Measurements from ENCODE around the gene PMIS2.
"Not testable (repeated sequence)": the region's sequence is repeated elsewhere in the genome, so short reads cannot be mapped to it uniquely, and the experiment has no call there.

PMIS2 gene

DNA sequence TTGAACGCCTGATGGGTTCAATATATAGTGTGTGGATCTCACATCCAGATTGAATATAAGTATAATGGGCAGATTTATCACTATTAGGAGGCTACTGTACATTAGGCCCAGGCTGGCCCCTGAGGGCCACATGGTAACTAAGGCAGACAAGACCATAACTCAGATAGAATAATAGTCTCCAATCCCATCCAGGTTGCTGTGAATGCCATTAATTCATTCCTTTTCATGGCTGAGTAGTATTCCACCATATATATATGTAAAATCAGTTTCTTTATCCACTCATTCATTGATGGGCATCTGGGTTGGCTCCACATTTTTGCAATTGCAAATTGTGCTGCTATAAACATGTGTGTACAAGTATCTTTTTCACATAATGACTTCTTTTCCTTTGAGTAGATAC lies 8.1 kb upstream of the PMIS2 start:
- no peak for DNase-seq (ENCODE audit: extremely low spot score, insufficient read length, low read depth)
- FAIRE-seq = no peak

GRCh38 chr19:35578707-35579106 lies 7.3 kb upstream of the PMIS2 start:
- DNase-seq (ENCODE audit: extremely low spot score, insufficient read length, low read depth) (no peak), FAIRE-seq (no peak)

- DNase-seq (ENCODE audit: extremely low spot score, insufficient read length, low read depth) (no peak), FAIRE-seq (no peak)
These were observed 3.2 kb upstream of the PMIS2 start for GRCh38 chr19:35582760-35583159.

DNA sequence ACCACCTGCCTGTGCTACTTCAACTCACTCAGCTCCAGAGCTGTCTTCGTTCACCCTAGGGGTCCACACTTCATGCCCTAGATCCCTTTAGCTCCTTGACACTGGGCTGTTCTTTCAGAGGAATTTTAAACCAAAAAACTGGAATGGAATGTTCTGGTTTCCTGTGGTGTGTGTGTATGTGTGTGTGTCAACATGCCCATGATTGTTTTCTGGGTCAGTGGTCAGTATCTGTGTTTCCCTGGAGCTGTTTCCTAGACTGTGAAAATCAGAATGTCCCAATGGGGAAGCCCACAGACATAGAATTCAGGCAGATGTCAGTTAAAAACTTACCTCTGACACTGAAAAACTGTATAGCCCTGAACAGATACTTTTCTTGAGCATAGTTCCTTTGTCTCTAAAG lies 1.3 kb downstream of the PMIS2 start:
- FAIRE-seq (no peak), DNase-seq (ENCODE audit: extremely low spot score, insufficient read length, low read depth) (no peak)

- FAIRE-seq = no peak
- no peak for DNase-seq (ENCODE audit: extremely low spot score, insufficient read length, low read depth)
These were observed 4.9 kb downstream of the PMIS2 start for GRCh38 chr19:35590875-35591274.

DNA sequence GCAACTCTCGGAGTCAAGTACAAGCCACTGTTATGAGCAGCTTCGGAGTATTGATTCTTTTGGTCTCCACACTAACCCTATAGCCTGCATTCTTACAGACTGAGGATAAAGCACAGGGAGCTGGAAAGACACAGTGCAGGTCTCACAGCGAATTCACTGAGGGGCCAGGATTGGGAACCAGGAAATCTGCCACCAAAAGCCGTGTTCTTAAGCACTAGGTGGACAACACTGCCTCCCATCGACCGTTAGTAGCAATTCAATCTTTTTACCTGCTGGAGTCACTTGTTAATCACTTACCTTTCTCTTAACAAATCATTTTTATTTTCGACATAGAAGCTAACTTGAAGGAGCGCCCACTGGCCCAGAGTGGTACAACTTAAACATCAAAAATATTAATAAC lies 6.3 kb downstream of the PMIS2 start:
- FAIRE-seq (peak; percentile 81), DNase-seq (ENCODE audit: extremely low spot score, insufficient read length, low read depth) (no peak)

- DNase-seq (ENCODE audit: extremely low spot score, insufficient read length, low read depth); FAIRE-seq: not testable (repeated sequence)
These were observed 9.1 kb downstream of the PMIS2 start for GRCh38 chr19:35595026-35595425.

DNA sequence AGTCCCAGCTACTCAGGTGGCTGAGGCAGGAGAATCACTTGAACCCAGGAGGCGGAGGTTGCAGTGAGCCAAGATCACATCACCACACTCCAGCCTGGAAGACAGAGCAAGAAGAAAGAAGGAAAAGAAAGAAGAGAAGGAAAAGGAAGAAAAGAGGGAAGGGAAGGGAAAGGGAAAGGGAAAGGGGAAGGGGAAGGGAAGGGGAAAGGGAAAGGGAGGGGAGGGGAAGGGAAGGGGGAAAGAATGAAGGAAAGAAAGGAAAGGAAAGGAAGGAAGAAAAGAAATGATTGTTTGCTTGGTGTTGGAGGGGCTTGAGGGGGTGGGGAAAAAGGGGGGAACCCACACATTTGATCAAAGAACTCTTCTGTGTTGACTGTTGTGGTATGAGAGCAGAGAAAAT lies 10.0 kb downstream of the PMIS2 start:
- DNase-seq (ENCODE audit: extremely low spot score, insufficient read length, low read depth) (no peak), FAIRE-seq (no peak)

- DNase-seq (ENCODE audit: extremely low spot score, insufficient read length, low read depth) (peak; percentile 69), FAIRE-seq (peak; percentile 89)
These were observed 10.5 kb downstream of the PMIS2 start for GRCh38 chr19:35596366-35596999.

GRCh38 chr19:35601971-35602370 lies 16.0 kb downstream of the PMIS2 start:
- no peak for FAIRE-seq
- no peak for DNase-seq (ENCODE audit: extremely low spot score, insufficient read length, low read depth)

DNA sequence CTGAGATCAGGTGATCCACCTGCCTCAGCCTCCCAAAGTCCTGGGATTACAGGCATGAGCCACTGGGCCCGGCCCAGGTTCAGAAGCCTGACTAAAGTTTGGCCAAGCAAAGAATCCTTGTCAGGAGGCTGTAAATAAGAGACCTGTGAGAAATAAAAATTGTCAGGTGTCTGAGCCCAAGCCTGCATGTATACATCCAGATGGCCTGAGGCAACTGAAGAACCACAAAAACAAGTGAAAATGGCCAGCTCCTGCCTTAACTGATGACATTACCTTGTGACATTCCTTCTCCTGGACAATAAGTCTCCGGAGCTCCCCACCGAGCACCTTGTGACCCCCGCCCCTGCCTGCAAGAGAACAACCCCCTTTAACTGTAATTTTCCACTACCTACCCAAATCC lies 18.5 kb downstream of the PMIS2 start:
- not testable (repeated sequence) for FAIRE-seq; DNase-seq (ENCODE audit: extremely low spot score, insufficient read length, low read depth)

DNA sequence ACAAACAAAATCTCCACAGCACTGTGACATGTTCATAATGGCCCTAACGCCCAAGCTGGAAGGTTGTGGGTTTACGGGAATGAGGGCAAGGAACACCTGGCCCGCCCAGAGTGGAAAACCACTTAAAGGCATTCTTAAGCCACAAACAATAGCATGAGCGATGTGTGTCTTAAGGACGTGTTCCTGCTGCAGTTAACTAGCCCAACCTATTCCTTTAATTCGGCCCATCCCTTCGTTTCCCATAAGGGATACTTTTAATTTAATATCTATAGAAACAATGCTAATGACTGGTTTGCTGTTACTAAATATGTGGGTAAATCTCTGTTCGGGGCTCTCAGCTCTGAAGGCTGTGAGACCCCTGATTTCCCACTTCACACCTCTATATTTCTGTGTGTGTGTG lies 21.2 kb downstream of the PMIS2 start:
- not testable (repeated sequence) for DNase-seq (ENCODE audit: extremely low spot score, insufficient read length, low read depth); FAIRE-seq

- FAIRE-seq = no peak
- DNase-seq (ENCODE audit: extremely low spot score, insufficient read length, low read depth) = no peak
These were observed 21.7 kb downstream of the PMIS2 start for GRCh38 chr19:35607661-35608060.

- DNase-seq (ENCODE audit: extremely low spot score, insufficient read length, low read depth) (no peak), FAIRE-seq (peak; percentile 60)
These were observed 22.3 kb downstream of the PMIS2 start for GRCh38 chr19:35608251-35608650.

GRCh38 chr19:35609851-35610353 lies 23.9 kb downstream of the PMIS2 start:
- FAIRE-seq = peak; percentile 86

DNA sequence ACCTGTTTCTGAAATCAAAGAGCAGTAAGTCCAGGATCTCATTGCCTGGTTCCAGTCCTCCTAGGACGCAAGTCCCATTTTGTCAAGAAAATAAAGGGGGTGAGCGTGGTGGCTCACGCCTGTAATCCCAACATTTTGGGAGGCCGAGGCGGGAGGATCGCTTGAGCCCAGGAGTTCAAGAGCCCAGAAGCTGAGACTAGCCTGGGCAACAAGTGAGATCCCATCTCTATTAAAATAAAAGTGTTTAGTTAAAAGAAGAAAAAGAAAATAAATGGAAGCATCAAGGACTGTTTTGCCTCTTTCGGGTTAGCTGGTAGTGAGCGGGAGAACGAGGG lies 26.2 kb downstream of the PMIS2 start:
- no peak for DNase-seq (ENCODE audit: extremely low spot score, insufficient read length, low read depth)
- FAIRE-seq = no peak

More at GRCh38 chr19:35609851-35610353, 23.9 kb downstream of the PMIS2 start:
- DNase-seq (ENCODE audit: extremely low spot score, insufficient read length, low read depth) = no peak

GRCh38 chr19:35612559-35613321 lies 26.8 kb downstream of the PMIS2 start, which contains the start of gene HAUS5:
Gene HAUS5, plus strand, starts transcription at chr19:35612735. Its CDS starts 60 bp downstream, at chr19:35612795.
- DNase-seq (ENCODE audit: extremely low spot score, insufficient read length, low read depth) = peak; percentile 95
- peak; percentile 98 for FAIRE-seq

DNA sequence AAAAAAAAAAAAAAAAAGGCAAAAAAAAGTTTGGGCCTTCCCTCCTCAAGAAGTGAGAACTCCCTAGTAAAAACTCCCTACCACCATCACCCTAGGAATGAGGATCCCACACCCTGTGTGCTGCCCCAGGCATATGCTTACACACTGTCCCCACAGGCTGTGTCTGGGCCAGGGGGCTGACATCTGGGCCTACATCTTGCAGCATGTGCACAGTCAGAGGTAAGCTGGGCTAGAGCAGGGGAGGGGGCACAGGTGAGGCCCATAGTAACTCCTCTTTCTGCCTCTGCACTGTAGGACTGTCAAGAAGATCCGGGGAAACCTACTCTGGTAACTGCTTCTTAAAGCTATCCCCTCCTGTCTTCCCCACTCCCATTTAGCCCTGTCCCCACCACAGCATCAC lies 27.6 kb downstream of the PMIS2 start:
- FAIRE-seq = no peak
- DNase-seq (ENCODE audit: extremely low spot score, insufficient read length, low read depth) = no peak

DNA sequence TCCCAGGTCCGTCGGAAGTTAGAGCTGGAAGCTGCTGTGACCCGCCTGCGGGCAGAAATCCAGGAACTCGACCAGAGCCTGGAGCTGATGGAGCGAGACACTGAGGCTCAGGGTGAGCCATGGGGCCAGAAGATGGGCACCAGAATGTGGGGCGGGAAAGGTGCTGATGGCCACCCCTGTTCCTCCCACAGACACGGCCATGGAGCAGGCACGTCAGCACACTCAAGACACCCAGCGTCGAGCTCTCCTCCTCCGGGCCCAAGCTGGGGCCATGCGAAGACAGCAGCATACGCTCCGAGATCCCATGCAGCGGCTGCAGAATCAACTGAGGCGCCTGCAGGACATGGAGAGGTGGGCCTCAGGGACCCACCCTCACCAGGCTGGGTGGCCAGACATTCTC lies 29.1 kb downstream of the PMIS2 start:
- DNase-seq (ENCODE audit: extremely low spot score, insufficient read length, low read depth) (no peak), FAIRE-seq (no peak)

DNA sequence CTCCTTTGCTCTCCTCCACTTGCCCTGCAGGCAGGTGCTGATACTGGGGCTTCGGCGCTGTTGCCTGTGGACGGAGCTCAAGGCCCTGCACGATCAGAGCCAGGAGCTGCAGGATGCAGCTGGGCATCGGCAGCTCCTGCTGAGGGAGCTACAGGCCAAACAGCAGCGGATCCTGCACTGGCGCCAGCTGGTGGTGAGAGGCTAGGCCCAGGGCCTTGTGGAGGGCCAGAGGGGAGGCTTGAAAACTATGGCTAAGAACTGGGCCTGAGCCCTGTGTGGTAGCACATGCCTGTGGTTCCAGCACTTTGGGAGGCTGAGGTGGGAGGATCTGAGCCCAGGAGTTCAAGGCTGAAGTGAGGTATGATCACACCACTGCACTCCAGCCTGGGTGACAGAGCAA lies 32.9 kb downstream of the PMIS2 start:
- FAIRE-seq (no peak), DNase-seq (ENCODE audit: extremely low spot score, insufficient read length, low read depth) (no peak)

DNA sequence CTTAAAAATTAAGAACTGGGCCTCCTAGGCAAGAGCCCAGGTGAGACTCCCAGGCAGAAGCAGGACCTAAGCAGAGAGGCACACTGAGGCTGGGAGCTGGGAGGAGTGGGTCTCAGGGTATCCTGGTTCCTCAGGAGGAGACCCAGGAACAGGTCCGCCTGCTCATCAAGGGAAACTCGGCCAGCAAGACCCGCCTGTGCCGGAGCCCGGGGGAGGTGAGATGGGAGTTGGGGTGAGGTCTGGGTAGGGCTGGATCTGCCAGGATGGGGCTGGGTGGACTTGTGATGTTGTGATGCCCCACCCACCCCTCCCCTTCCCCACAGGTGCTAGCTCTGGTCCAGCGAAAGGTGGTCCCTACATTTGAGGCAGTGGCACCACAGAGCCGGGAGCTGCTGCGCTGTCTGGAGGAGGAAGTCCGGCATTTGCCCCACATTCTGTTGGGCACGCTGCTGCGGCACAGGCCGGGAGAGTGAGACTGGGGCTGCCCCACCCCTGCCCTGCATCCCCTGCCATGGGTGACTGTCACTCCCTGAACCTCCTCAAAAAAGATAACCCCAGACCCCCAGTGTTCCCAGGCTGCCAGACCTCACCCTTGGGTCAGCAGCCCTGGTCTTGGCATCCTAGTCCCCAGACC lies 33.4 kb downstream of the PMIS2 start:
- FAIRE-seq = no peak
- no peak for DNase-seq (ENCODE audit: extremely low spot score, insufficient read length, low read depth)

All from GM18507 (cell line).